Measurements from ENCODE around the gene NCAM1. TPM values are rescaled to one million over a fixed set of nuclear protein-coding genes. Genes with fewer than 3 reads are reported as not detected.

The NCAM1 gene
- total and polyA plus RNA-seq, 9 of the 15 experiments (the other 6 are each of a cell fraction or from before 2014, with no cell fraction given): 0.09 to 0.23 TPM; not detected in 7

DNA sequence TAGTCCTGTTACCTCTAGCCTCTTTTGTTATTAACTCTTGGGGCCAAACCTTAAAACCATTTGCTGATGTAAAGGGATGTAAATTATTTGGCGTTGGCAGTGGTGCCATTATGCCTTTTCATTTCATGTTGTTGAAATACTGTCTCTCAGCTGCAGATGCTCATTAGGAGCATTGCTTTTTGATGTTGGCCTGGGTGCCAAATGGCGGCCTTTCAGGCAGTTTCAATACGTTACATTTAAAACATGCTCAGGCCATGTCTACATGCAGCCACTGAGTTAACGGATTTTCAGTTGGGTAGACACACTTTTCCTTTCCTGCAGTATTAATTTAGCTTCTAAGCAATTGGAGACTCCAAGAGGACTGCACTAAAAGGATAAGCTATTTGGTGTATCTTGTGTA, 5.3 kb downstream of the NCAM1 start:
- FAIRE-seq: no peak
- Histone ChIP-seq H3K27ac (ENCODE audit: extremely low read depth, low read depth, low read length) (no peak overlapping the region), H2AFZ (ENCODE audit: low read depth, low read length) (no peak overlapping the region), H3K9me3 (replicated peaks; ENCODE audit: control insufficient read depth, insufficient read depth, low read depth, low read length) (no peaks in the 10 kb centered on the region), H3K4me2 (ENCODE audit: insufficient read depth, low read length) (no peak overlapping the region), H3K4me1 (replicated peaks in 1 of 2; ENCODE audit: control insufficient read depth in 2 of 2, insufficient read depth in 2 of 2, low read length in 2 of 2) (peaks cover 0 to 12% of the 10 kb centered on the region in 2 experiments; a peak in 1 of 5 replicates), H3K9ac (ENCODE audit: insufficient read depth in 1 of 2, low read depth in 2 of 2, low read length in 2 of 2) (no peak overlapping the region), H4K20me1 (replicated peaks; ENCODE audit: control insufficient read depth, insufficient read depth, low read length) (no peaks in the 10 kb centered on the region), H3K36me3 (ENCODE audit: control insufficient read depth, insufficient read depth, low read length) (no peaks in the 10 kb centered on the region), H3K27me3 (ENCODE audit: control insufficient read depth in 2 of 2, insufficient read depth in 2 of 2, low read length in 2 of 2) (peaks cover 5 to 15% of the 10 kb centered on the region in 2 experiments; a peak in 3 of 5 replicates), H3K79me2 (ENCODE audit: control insufficient read depth, insufficient read depth, low read length) (no peaks in the 10 kb centered on the region), H3K9me1 (ENCODE audit: control insufficient read depth, insufficient read depth, low read length) (no peaks in the 10 kb centered on the region), H3K4me3 (no peak overlapping the region)
- POLR2A ChIA-PET: interaction anchor here (0.7 to 1.3 kb wide), 2 partner anchors 9 to 10 kb away, joined by 3 to 4 read pairs; no protein-coding TSS in a partner anchor
- no TSS peak for BruUV-seq (replicated peaks)
- in situ Hi-C loops (cut with MboI): no loop called here
- CTCF ChIA-PET (ENCODE audit: low intra/inter-chr PET ratio): no interaction called here
- no peak for ATAC-seq
- intact Hi-C loops (cut with micrococcal nuclease): no loop called here
- no peak for DNase-seq (ENCODE audit: extremely low read depth in 1 of 4, low spot score in 3 of 4)
- 0% methylated on average over 4 of the region's 4 CpGs for WGBS (ENCODE audit: insufficient coverage, low coverage, missing lambda C conversion rate)
- TF ChIP-seq HDAC2 (IDR thresholded peaks at IDR 0.05): no peak
- no peak for TF ChIP-seq KLF13 (tag; IDR thresholded peaks at IDR 0.05; ENCODE audit: borderline replicate concordance, low read depth)
- TF ChIP-seq, protein P1, sequence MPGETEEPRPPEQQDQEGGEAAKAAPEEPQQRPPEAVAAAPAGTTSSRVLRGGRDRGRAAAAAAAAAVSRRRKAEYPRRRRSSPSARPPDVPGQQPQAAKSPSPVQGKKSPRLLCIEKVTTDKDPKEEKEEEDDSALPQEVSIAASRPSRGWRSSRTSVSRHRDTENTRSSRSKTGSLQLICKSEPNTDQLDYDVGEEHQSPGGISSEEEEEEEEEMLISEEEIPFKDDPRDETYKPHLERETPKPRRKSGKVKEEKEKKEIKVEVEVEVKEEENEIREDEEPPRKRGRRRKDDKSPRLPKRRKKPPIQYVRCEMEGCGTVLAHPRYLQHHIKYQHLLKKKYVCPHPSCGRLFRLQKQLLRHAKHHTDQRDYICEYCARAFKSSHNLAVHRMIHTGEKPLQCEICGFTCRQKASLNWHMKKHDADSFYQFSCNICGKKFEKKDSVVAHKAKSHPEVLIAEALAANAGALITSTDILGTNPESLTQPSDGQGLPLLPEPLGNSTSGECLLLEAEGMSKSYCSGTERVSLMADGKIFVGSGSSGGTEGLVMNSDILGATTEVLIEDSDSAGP (CRISPR knock-in tag; IDR thresholded peaks at IDR 0.05): no peak
- TF ChIP-seq SREBF1 (IDR thresholded peaks at IDR 0.05; ENCODE audit: borderline replicate concordance, low read depth, low read length): no peak
- TF ChIP-seq, protein P2, sequence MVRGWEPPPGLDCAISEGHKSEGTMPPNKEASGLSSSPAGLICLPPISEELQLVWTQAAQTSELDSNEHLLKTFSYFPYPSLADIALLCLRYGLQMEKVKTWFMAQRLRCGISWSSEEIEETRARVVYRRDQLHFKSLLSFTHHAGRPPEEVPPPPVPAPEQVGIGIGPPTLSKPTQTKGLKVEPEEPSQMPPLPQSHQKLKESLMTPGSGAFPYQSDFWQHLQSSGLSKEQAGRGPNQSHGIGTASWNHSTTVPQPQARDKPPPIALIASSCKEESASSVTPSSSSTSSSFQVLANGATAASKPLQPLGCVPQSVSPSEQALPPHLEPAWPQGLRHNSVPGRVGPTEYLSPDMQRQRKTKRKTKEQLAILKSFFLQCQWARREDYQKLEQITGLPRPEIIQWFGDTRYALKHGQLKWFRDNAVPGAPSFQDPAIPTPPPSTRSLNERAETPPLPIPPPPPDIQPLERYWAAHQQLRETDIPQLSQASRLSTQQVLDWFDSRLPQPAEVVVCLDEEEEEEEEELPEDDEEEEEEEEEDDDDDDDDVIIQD (CRISPR knock-in tag; IDR thresholded peaks at IDR 0.05): no peak
- TF ChIP-seq CEBPG (CRISPR knock-in tag; IDR thresholded peaks at IDR 0.05): no peak
- no peak for TF ChIP-seq CEBPG (tag; conservative IDR thresholded peaks at IDR 0.05 in 1 of 2, IDR thresholded peaks at IDR 0.05 in 1 of 2)
- TF ChIP-seq, protein P3, sequence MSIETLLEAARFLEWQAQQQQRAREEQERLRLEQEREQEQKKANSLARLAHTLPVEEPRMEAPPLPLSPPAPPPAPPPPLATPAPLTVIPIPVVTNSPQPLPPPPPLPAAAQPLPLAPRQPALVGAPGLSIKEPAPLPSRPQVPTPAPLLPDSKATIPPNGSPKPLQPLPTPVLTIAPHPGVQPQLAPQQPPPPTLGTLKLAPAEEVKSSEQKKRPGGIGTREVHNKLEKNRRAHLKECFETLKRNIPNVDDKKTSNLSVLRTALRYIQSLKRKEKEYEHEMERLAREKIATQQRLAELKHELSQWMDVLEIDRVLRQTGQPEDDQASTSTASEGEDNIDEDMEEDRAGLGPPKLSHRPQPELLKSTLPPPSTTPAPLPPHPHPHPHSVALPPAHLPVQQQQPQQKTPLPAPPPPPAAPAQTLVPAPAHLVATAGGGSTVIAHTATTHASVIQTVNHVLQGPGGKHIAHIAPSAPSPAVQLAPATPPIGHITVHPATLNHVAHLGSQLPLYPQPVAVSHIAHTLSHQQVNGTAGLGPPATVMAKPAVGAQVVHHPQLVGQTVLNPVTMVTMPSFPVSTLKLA (conservative IDR thresholded peaks at IDR 0.05): no peak
- no peak for TF ChIP-seq ZZZ3 (IDR thresholded peaks at IDR 0.05)
- TF ChIP-seq, protein P4, sequence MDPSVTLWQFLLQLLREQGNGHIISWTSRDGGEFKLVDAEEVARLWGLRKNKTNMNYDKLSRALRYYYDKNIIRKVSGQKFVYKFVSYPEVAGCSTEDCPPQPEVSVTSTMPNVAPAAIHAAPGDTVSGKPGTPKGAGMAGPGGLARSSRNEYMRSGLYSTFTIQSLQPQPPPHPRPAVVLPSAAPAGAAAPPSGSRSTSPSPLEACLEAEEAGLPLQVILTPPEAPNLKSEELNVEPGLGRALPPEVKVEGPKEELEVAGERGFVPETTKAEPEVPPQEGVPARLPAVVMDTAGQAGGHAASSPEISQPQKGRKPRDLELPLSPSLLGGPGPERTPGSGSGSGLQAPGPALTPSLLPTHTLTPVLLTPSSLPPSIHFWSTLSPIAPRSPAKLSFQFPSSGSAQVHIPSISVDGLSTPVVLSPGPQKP (CRISPR knock-in tag; IDR thresholded peaks at IDR 0.05): no peak

Measured in K562 (cell line).